ENCODE results near the gene AMDHD2.

DNA sequence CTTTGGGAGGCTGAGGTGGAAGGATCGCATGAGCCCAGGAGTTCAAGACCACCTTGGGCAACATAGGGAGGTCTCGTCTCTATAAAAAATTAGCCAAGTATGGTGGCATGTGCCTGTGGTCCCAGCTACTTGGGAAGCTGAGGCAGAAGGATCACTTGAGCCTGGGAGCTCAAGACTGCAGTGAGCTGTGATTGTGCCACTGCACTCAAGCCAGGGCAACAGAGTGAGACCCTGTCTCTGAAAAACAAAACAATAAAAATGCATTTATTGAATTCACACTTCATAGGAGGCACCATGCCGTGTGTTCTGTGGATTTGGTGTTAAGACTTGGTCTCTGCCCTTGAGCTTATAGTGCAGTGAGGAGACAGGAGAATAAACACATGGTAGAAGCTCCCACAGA, 42.8 kb upstream of the AMDHD2 start:
- TF ChIP-seq, protein P1, sequence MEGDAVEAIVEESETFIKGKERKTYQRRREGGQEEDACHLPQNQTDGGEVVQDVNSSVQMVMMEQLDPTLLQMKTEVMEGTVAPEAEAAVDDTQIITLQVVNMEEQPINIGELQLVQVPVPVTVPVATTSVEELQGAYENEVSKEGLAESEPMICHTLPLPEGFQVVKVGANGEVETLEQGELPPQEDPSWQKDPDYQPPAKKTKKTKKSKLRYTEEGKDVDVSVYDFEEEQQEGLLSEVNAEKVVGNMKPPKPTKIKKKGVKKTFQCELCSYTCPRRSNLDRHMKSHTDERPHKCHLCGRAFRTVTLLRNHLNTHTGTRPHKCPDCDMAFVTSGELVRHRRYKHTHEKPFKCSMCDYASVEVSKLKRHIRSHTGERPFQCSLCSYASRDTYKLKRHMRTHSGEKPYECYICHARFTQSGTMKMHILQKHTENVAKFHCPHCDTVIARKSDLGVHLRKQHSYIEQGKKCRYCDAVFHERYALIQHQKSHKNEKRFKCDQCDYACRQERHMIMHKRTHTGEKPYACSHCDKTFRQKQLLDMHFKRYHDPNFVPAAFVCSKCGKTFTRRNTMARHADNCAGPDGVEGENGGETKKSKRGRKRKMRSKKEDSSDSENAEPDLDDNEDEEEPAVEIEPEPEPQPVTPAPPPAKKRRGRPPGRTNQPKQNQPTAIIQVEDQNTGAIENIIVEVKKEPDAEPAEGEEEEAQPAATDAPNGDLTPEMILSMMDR (IDR thresholded peaks at IDR 0.05) = no peak
- no peak for TF ChIP-seq POLR2A (IDR thresholded peaks at IDR 0.05)
